Kidney epithelial cell (primary cell): ENCODE results near the gene PACS1. TPM values are rescaled to one million over a fixed set of nuclear protein-coding genes. Genes with fewer than 3 reads are reported as not detected.

ENCODE experiments used
- DNase-seq: peaks from one replicate; pipeline ENCODE4 v3.0.0-alpha.2; 2010; ENCODE audit warnings: low read depth
- H3K27me3 ChIP-seq: 2 replicates; pipeline ENCODE4 v1.6.0; 2011; ENCODE audit warnings: low read length; ENCODE audit not compliant: control insufficient read depth, insufficient read depth
- H3K36me3 ChIP-seq: 2 replicates; pipeline ENCODE4 v1.5.1; 2011; ENCODE audit warnings: low read length; ENCODE audit not compliant: control insufficient read depth, insufficient read depth
- H3K4me3 ChIP-seq: 2 replicates; pipeline ENCODE4 v1.5.1; 2011; ENCODE audit warnings: low read depth, mild to moderate bottlenecking, control low read depth, low read length
- total RNA-seq: library from RNA; depleted of rRNA; stranded (reverse); fragments of >200 nt; gene quantifications from 2 replicates; pipeline ENCODE4 v1.2.3, GENCODE V29; 2015
- TF ChIP-seq, protein P1 (sequence below): IDR thresholded peaks from 2 replicates; pipeline ENCODE4 v1.5.1; 2011; ENCODE audit warnings: mild to moderate bottlenecking, moderate library complexity, low read length, control low read depth, inconsistent platforms; ENCODE audit not compliant: insufficient read depth, poor library complexity, severe bottlenecking

Gene PACS1
- total RNA-seq, 1 donor from 2014 or later = 29.4 TPM

DNA sequence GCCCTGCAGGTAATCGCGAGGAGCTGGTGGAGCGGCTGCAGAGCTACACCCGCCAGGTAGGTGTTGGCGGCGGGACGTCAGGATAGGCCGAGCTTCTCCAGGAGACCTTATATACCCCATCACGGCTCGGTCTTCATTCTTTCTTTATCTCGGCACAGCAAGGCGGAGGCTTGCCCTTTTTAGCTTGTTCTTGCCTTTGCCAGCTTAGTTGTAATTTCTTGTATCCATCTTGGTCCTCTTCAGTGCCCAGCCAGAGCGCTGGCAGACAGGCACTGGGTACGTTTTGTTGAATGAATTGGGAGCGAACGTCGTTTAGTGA lies 17.4 kb upstream of the PACS1 start:
- peak overlapping the region; percentile 68 for H3K4me3 ChIP-seq
- no peak for DNase-seq
- H3K36me3 ChIP-seq = peaks cover 3% of the 10 kb centered on the region
- no peaks in the 10 kb centered on the region for H3K27me3 ChIP-seq
- TF ChIP-seq, protein P1, sequence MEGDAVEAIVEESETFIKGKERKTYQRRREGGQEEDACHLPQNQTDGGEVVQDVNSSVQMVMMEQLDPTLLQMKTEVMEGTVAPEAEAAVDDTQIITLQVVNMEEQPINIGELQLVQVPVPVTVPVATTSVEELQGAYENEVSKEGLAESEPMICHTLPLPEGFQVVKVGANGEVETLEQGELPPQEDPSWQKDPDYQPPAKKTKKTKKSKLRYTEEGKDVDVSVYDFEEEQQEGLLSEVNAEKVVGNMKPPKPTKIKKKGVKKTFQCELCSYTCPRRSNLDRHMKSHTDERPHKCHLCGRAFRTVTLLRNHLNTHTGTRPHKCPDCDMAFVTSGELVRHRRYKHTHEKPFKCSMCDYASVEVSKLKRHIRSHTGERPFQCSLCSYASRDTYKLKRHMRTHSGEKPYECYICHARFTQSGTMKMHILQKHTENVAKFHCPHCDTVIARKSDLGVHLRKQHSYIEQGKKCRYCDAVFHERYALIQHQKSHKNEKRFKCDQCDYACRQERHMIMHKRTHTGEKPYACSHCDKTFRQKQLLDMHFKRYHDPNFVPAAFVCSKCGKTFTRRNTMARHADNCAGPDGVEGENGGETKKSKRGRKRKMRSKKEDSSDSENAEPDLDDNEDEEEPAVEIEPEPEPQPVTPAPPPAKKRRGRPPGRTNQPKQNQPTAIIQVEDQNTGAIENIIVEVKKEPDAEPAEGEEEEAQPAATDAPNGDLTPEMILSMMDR = no peak

DNA sequence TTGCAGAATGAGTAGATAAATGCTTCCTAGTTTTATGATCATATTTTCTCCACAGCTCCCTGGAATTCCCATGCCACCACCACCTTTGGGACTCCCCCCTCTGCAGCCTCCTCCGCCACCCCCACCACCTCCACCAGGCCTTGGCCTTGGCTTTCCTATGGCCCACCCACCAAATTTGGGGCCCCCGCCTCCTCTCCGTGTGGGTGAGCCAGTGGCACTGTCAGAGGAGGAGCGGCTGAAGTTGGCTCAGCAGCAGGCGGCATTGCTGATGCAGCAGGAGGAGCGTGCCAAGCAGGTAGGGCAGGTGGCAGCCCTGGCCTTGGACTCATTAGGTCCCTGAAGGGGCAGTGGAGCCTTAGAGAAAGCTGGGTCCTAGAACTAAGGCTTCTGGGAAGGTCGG lies 15.1 kb upstream of the PACS1 start:
- no peak overlapping the region for H3K4me3 ChIP-seq
- H3K36me3 ChIP-seq = peaks cover 4% of the 10 kb centered on the region
- H3K27me3 ChIP-seq = no peaks in the 10 kb centered on the region
- TF ChIP-seq, protein P1 = no peak
- no peak for DNase-seq

DNA sequence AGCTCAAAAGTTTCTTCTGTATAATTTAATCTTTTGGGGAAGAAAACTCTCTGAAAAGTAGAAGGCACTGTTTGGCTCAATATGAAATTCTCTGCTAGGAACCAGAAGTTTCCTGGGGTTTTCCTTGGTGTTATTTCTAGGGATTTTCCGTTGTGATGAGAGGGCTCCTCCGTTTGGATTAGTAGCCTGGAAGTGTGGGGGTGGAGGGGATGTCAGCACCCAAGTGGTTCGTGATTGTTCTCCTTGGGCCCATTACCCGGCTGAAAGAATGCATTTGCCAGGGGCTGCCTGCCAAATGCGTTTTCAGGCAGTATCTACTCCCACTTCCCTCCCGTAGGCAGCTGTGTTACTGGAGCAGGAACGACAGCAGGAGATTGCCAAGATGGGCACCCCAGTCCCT lies 13.6 kb upstream of the PACS1 start:
- H3K27me3 ChIP-seq = no peaks in the 10 kb centered on the region
- TF ChIP-seq, protein P1 = no peak
- DNase-seq = no peak
- H3K36me3 ChIP-seq = peaks cover 4% of the 10 kb centered on the region
- no peak overlapping the region for H3K4me3 ChIP-seq

DNA sequence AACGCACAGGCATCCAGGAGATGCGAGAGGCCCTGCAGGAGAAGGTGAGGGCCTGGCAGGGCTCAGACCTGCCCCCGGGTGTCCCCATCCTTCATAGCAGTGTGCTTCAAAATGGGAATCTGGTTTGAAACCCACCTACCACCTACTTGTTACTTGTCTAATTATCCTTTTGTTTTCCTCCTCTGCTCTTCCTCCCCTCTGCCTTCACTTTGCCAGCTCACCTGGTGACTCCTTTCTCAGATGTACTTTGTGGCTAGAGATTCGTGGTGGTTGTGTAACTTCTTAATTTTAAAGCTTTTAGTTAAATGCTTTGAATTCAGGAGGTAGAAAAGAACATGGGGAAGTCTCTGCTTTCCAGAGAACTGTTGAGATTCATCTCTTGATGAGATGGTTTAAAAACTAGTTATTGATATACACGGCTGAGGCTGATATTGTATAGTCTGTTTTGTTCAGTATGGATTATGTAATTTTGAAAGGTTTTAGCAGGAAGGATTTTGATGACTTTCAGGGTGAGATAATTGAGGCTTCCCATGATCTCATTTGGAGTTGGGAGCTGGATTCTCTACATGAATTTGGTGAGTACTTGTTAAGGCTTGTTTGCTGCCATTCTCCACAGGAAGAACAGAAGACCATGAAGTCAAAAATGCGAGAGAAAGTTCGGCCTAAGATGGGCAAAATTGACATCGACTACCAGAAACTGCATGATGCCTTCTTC lies 9.9 kb upstream of the PACS1 start:
- Histone ChIP-seq H3K4me3 (no peak overlapping the region), H3K27me3 (no peaks in the 10 kb centered on the region), H3K36me3 (peaks cover 9% of the 10 kb centered on the region)
- TF ChIP-seq, protein P1 = no peak
- no peak for DNase-seq

DNA sequence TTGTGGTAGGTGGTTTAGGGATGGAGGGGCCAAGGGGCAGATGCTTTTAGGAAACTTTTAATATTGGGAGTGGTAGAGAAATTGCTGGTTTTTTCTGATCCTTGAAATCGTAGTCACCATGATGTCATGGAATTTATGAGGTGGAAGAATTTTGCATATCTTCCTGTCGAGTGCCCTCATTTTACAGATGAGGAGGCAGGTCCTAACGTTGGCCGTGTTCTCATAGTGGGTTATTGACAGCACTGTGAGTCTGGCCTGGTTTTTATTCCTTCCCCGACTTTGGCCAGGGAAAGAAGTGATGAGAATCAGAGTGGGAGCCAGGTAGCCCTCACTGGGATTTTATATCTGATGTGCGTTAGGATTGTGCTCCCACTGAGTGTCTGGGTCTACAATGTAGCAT lies 8.8 kb upstream of the PACS1 start:
- Histone ChIP-seq H3K27me3 (no peaks in the 10 kb centered on the region), H3K36me3 (peaks cover 9% of the 10 kb centered on the region), H3K4me3 (no peak overlapping the region)
- TF ChIP-seq, protein P1 = no peak
- no peak for DNase-seq

DNA sequence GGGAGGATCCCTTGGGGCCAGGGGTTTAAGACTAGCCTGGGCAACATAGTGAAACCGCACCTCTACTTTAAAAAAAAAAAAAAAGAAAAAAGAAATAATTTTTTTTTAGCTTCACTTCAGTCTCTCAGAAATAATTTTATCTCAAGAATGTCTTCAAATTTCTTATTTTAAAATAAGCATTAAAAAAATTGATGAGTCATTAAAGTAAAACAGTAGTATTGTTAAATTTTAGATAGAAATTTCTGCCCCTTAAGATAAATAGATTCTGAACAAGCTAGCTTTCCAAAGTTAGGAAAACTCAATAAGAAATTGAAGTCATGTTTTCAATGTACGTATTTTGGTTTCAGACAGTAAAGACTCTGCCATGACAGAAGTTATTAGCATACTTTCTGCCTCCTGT lies 7.7 kb upstream of the PACS1 start:
- DNase-seq = no peak
- Histone ChIP-seq H3K27me3 (no peaks in the 10 kb centered on the region), H3K4me3 (no peak overlapping the region), H3K36me3 (peaks cover 8% of the 10 kb centered on the region)
- TF ChIP-seq, protein P1 = no peak
